Measurements from ENCODE around the gene ARHGAP19. TPM values are rescaled to one million over a fixed set of nuclear protein-coding genes. Genes with fewer than 3 reads are reported as not detected.

Gene ARHGAP19
- total RNA-seq, 1 experiment from 2014 or later: 33.2 TPM

- Mint-ChIP-seq H3K27ac (no peak overlapping the region; a peak in 1 of 7 replicates), H3K9me3 (no peaks in the 10 kb centered on the region), H3K36me3 (ENCODE audit: insufficient read depth in 1 of 3, low read depth in 3 of 3) (peaks cover 13 to 59% (median 47%) of the 10 kb centered on the region in 3 experiments; a peak in 6 of 7 replicates), H3K27me3 (ENCODE audit: low read depth) (no peaks in the 10 kb centered on the region), H3K4me3 (no peak overlapping the region), H3K4me1 (0 out of 4 replicates have a peak, but pooled peaks cover 0 to 3% of the 10 kb centered on the region in 2 experiments)
- no peak for DNase-seq
- no peak overlapping the region for H4K91ac ChIP-seq (ENCODE audit: insufficient read length, low read depth, low read length)
- TF ChIP-seq CTCF (conservative IDR thresholded peaks at IDR 0.05): no peak
- no peak overlapping the region for H3K4me2 ChIP-seq (ENCODE audit: insufficient read depth, insufficient read length, low read length)
- no peak overlapping the region for H4K5ac ChIP-seq (ENCODE audit: insufficient read length, low read depth, low read length)
- H2BK12ac ChIP-seq (ENCODE audit: insufficient read length, low read depth, low read length): no peak overlapping the region
- no peaks in the 10 kb centered on the region for H3K23me2 ChIP-seq (ENCODE audit: insufficient read length, low read depth, low read length, poor library complexity, severe bottlenecking)
- no peak overlapping the region for H3K14ac ChIP-seq (ENCODE audit: insufficient read depth, low read length)
- H4K8ac ChIP-seq (replicated peaks; ENCODE audit: insufficient read length, low read depth, low read length): no peak overlapping the region
- no peaks in the 10 kb centered on the region for H3K27me3 ChIP-seq (ENCODE audit: insufficient read depth, low read length)
- no peak overlapping the region for H3K9ac ChIP-seq (ENCODE audit: extremely low read depth, insufficient read length, low read length)
- H4K20me1 ChIP-seq (ENCODE audit: control insufficient read depth, insufficient read depth, insufficient read length): no peaks in the 10 kb centered on the region
- no peak overlapping the region for H2BK120ac ChIP-seq (ENCODE audit: low read depth, low read length, poor library complexity, severe bottlenecking)
- no peak overlapping the region for H2AK5ac ChIP-seq (ENCODE audit: insufficient read length, low read length)
- H3K9me3 ChIP-seq (ENCODE audit: control insufficient read depth, low read depth, low read length): no peaks in the 10 kb centered on the region
- H3K4me1 ChIP-seq (ENCODE audit: insufficient read depth, low read length): no peaks in the 10 kb centered on the region
- H2AFZ ChIP-seq (ENCODE audit: low read length): no peak overlapping the region
- no peaks in the 10 kb centered on the region for H3K79me1 ChIP-seq (ENCODE audit: insufficient read depth, low read depth, low read length, poor library complexity, severe bottlenecking)
- no peak overlapping the region for H3T11ph ChIP-seq (ENCODE audit: low read length)
- H3K56ac ChIP-seq (ENCODE audit: insufficient read length, low read depth, low read length): no peak overlapping the region
- no peak overlapping the region for H3K27ac ChIP-seq (ENCODE audit: insufficient read length, low read depth, low read length)
- no peak overlapping the region for H2BK5ac ChIP-seq (ENCODE audit: insufficient read length, low read length)
- no peak overlapping the region for H3K18ac ChIP-seq (ENCODE audit: insufficient read length, low read depth, low read length)
- no peak overlapping the region for H3K23ac ChIP-seq (ENCODE audit: insufficient read length, low read depth, low read length)
- no peaks in the 10 kb centered on the region for H3K79me2 ChIP-seq (ENCODE audit: insufficient read depth, low read length)
- H3K4ac ChIP-seq (ENCODE audit: low read depth, low read length): no peak overlapping the region
- H2BK20ac ChIP-seq (ENCODE audit: low read depth, low read length, poor library complexity, severe bottlenecking): no peak overlapping the region
- WGBS (ENCODE audit: extremely low coverage, insufficient read length, low lambda C conversion rate): no CpG with 5 or more reads among the region's 5 CpGs
- H2BK15ac ChIP-seq (ENCODE audit: low read depth, low read length): no peak overlapping the region
Measured at GRCh38 chr10:97243836-97244235, 48.6 kb downstream of the ARHGAP19 start.
